GM19463 (cell line): ENCODE measurements around the gene VAMP7.
"Not testable (repeated sequence)": the region's sequence is repeated elsewhere in the genome, so short reads cannot be mapped to it uniquely, and the experiment has no call there.

ENCODE experiments used
- ATAC-seq: cut with Tn5 transposase; IDR thresholded peaks from one replicate; pipeline ENCODE4 v1.9.1; 2021; ENCODE audit warnings: mild to moderate bottlenecking, moderate library complexity; ENCODE audit not compliant: unreplicated experiment

VAMP7 gene

GRCh38 chrX:155900765-155901164 is 19.6 kb downstream of the VAMP7 start:
- no peak for ATAC-seq

- not testable (repeated sequence) for ATAC-seq
Measured at GRCh38 chrX:155907661-155908060, 26.5 kb downstream of the VAMP7 start.

DNA sequence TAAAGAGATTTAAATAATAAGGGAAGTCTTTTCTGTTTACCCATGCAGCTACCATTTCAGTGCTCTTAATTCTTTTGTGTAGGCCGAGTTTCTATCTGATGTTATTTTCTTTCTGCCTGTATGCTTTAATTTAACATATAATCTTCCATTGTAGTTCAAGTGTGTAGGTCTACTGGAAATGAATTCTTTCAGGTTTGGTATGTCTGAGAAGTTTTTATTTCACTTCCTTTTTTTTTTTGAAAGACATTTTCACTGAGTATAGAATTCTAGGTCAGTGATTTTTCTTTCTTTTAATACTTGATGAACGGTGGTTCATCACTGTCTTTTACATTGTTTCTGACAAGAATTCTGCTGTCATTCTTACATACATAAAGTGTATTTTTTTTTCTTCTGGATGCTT is 42.1 kb downstream of the VAMP7 start:
- ATAC-seq, result no peak

DNA sequence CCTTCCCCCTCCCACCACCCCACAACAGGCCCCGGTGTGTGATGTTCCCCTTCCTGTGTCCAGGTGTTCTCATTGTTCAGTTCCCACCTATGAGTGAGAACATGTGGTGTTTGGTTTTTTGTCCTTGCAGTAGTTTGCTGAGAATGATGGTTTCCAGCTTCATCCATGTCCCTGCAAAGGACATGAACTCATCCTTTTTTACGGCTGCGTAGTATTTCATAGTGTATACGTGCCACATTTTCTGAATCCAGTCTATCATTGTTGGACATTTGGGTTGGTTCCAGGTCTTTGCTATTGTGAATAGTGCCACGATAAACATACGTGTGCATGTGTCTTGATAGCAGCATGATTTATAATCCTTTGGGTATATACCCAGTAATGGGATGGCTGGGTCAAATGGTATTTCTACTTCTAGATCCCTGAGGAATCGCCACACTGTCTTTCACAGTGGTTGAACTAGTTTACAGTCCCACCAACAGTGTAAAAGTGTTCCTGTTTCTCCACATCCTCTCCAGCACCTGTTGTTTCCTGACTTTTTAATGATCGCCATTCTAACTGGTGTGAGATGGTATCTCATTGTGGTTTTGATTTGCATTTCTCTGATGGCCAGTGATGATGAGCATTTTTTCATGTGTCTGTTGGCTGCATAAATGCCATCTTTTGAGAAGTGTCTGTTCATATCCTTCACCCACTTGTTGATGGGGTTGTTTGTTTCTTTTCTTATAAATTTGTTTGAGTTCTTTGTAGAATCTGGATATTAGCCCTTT is 49.9 kb downstream of the VAMP7 start:
- ATAC-seq, result not testable (repeated sequence)

DNA sequence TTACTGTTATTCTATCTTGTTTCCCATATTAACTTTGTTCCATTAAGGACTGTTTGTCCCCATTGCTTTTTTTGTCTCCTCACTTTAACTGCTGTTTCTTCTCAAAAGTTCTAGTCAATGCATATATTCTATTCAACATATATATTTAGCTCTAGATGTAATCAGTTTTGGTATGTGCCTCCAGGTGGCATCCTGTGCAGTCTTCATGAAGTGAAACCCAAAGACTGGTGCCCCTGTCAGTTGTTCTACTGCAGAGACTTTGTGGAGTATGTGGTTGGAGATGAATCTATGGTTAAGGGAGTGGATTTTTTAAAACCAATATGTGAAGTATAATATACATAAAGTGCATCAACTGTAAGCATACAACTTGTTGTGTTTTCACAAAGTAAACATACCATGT is 57.0 kb downstream of the VAMP7 start:
- no peak for ATAC-seq

DNA sequence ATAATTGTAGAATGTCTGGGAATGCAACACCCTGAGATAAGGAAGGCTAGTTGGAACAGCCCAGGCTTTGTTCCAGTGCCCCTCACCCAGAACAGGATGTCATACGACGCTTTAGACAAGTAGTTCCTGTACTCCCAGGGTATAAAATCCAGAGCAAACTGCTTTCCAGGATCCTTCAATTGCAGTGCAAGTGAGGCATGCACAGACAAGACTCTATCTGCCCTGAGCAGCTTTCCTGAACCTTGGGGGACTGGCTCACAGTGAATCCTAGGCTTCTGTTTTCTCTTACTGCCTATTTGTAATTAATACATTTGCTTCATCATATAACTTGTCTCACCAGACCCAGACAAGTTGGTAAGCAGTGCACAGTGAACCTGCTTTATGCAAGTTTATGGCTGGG is 68.0 kb downstream of the VAMP7 start:
- no peak for ATAC-seq

GRCh38 chrX:155951237-155951789 is 70.2 kb downstream of the VAMP7 start:
- no peak for ATAC-seq

GRCh38 chrX:155953055-155953454 is 71.9 kb downstream of the VAMP7 start:
- ATAC-seq, result no peak

DNA sequence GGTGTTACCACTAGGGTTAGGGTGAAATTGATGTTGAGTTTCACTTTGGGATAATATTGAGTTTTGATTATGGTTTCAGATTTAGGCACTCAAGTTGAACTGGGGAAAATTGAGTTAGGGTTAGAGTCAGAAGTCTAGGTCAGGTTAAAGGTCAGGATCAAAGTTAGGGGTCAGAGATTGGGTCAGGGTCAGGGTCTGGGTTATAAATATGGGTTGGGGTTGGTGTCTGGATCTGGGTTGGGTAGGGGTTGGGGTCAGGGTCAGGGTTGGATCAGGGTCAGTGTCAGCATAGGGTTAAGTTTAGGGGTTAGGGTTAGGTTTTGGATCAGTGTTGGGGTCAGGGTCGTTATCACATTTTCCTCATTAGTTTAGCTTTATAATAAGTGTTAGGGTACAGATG is 73.6 kb downstream of the VAMP7 start:
- ATAC-seq, result no peak

GRCh38 chrX:155956099-155956498 is 75.0 kb downstream of the VAMP7 start:
- no peak for ATAC-seq

GRCh38 chrX:155956649-155957048 is 75.5 kb downstream of the VAMP7 start:
- no peak for ATAC-seq

DNA sequence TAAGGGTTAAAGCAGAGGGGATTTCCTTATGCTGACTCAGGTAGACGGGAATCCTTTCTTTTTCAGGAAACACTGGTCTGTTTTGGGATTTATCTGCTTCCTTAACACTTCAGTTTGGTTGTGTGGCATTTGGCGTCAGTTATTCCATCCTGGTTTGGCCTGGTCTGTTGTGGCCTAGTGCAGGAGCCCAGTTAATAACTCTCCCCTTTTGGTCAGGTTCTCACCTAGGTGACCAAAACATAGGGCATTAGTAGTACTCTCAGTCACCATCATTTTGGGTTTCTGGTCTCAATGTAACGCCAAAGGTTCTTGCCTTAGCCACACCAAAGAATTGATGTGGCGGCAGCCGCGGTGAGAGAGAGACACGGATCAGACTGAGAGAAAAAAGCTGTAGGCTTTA is 76.7 kb downstream of the VAMP7 start:
- ATAC-seq, result no peak

DNA sequence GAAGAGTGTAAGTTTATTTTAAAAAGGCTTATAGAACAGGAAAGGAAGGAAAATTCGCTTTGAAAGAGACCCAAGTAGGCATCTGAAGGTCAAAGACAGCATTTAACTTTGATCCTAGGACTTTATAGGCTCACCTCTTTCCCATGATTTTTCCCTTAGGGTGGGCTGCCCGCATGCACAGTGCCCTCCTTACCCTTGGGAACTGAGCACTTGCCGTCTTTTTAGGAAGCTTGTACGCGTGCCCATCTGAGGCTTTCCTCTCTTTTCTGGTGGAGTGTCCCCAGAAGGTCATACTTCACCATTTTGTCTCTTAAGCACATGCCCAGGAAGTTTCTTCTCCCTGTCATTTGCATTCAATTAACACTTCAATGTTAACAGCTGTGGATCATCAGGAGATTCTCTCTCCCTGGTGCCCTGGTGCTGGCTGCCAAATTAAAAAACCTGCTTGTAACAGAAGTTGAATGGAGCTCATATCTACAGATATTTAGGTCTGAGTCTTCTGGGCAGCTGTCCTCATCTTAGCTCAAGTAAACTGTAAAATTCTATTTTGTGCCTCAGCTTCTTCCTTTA is 78.0 kb downstream of the VAMP7 start:
- ATAC-seq, result no peak

DNA sequence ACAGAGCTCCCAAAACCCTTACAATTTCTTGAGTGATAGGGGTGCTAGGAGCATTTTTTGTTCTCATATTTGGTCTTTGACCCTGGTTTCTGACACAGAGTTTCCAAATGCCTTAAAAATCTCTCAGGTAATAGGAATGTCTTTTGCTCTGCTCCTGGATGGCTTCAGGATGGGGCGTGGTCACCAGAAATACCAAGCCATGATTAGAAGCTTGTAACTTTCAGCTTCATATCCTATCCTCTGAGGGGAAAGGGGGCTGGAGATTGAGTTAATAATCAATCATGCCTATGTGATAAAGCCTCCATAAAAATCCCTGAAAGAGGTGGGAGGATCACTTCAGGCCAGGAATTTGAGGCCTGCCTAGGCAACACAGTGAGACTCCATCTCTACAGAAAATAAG is 81.8 kb downstream of the VAMP7 start:
- no peak for ATAC-seq

GRCh38 chrX:155966876-155967275 is 85.7 kb downstream of the VAMP7 start:
- ATAC-seq, result no peak

GRCh38 chrX:155967653-155968325 is 86.6 kb downstream of the VAMP7 start:
- ATAC-seq, result no peak

GRCh38 chrX:155968326-155968661 is 87.1 kb downstream of the VAMP7 start:
- no peak for ATAC-seq

GRCh38 chrX:155968791-155969190 is 87.6 kb downstream of the VAMP7 start:
- ATAC-seq, result no peak

GRCh38 chrX:155971658-155972057 is 90.5 kb downstream of the VAMP7 start:
- ATAC-seq, result not testable (repeated sequence)

DNA sequence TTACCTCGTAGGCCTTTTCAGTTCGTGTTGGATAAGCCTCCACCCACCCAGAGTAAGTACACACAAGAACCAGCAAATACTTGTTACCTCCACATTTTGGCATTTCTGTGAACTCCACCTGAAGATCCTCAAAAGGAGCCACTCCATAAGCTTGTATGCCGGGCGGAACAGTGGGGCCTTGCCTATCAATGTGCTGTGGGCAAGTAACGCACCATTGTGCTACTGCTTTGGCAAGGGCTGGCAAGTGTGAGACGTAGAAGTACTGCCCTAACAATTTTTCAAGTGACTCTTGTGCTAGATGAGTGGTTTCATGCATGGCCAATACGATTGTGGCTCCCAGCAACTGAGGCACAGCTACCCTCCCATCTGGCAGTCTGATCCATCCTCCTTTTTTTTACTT is 91.1 kb downstream of the VAMP7 start:
- ATAC-seq, result not testable (repeated sequence)

DNA sequence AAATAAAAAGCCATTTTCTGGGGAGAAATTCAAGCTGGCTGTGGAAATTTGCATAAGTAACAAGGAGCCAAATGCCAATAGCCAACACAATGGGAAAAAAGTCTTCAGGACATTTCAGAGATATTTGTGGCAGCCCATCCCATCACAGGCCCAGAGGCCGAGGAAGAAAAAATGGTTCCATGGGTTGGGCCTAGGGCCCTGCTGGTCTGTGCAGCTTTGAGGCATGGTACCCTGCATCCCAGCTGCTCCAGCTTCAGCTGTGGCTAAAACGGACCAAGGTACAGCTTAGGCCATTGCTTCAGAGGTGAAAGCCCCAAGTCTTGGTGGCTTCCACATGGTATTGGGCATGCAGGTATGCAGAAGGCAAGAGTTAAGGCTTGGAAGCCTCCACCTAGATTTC is 102.2 kb downstream of the VAMP7 start:
- no peak for ATAC-seq

- no peak for ATAC-seq
Measured at GRCh38 chrX:155985208-155985607, 104.1 kb downstream of the VAMP7 start.
